ENCODE measurements around the gene OGDH.
A peak's percentile ranks its signal among the peaks of the same experiment; 100 is the strongest.

Gene OGDH

DNA sequence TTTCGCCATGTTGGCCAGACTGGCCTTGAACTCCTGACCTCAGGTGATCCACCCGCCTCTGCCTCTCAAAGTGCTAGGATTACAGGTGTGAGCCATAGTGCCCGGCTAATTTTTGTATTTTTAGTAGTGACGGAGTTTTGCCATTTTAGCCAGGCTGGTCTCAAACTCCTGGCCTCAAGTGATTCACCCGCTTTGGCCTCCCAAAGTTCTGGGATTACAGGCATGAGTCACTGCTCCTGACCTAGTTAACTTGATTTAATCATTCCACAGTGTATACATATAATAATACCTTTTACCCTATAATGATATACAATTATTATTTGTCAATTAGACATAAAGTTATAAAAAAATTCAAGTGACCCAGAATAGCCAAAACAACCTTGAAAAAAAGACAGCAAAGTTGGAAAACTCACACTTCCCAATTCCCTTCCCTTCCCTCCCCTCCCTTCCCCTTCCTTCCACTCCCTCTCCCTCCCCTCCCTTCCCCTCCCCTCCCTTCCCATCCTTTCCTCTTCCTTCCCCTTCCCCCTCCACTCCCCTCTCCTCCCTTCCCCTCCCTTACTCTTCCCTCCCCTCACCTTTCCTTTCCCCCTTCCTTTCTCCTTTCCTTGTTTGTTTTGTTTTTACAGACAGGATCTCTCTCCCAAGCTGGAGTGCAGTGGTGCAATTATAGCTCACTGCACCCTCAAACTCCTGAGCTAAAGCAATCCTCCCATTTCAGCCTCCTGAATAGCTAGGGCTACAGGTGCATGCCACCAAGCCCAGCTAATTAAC lies 127.5 kb downstream of the OGDH start:
- H3K4me3 ChIP-seq (ENCODE audit: control insufficient read depth, low read depth, low read length), result no peak overlapping the region
- peak; percentile 32 for DNase-seq (ENCODE audit: low read depth)
- TF ChIP-seq, protein P1, sequence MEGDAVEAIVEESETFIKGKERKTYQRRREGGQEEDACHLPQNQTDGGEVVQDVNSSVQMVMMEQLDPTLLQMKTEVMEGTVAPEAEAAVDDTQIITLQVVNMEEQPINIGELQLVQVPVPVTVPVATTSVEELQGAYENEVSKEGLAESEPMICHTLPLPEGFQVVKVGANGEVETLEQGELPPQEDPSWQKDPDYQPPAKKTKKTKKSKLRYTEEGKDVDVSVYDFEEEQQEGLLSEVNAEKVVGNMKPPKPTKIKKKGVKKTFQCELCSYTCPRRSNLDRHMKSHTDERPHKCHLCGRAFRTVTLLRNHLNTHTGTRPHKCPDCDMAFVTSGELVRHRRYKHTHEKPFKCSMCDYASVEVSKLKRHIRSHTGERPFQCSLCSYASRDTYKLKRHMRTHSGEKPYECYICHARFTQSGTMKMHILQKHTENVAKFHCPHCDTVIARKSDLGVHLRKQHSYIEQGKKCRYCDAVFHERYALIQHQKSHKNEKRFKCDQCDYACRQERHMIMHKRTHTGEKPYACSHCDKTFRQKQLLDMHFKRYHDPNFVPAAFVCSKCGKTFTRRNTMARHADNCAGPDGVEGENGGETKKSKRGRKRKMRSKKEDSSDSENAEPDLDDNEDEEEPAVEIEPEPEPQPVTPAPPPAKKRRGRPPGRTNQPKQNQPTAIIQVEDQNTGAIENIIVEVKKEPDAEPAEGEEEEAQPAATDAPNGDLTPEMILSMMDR (IDR thresholded peaks at IDR 0.05; ENCODE audit: control insufficient read depth, insufficient read depth, low read depth, low read length, missing control alignments), result no peak

DNA sequence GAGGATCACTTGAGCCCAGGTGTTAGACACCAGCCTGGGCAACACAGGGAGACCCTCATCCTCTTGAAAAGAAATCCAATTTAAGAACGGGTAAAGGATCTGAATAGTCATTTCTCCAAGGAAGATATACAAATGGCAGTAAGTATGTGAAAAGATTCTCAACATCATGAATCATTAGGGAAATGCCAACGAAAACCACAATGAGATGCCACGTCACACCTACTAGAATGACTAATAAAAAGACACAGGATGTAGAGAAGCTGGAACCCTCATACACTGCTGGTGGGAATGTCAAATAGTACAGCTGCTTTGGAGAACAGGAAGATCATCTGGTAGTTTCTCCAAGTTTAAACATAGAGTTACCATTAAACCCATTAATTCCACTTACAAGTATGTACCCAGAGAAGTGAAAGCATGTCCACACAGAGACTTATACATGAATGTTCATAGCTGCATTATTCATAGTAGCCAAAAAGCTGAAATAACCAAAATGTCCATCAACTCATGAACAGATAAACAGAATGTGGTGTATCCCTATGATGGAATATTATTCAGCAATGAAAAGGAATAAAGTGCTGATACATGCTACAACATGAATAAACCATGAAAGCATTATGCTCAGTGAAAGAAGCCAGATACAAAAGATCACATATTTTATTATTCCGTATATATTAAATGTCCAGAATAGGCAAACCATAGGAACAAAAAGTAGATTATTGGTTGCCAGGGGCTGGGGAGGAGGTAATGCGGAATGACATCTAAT lies 129.2 kb downstream of the OGDH start:
- TF ChIP-seq, protein P1 (IDR thresholded peaks at IDR 0.05; ENCODE audit: control insufficient read depth, insufficient read depth, low read depth, low read length, missing control alignments), result no peak
- H3K4me3 ChIP-seq (ENCODE audit: control insufficient read depth, low read depth, low read length), result no peak overlapping the region
- peak; percentile 95 for DNase-seq (ENCODE audit: low read depth)

DNA sequence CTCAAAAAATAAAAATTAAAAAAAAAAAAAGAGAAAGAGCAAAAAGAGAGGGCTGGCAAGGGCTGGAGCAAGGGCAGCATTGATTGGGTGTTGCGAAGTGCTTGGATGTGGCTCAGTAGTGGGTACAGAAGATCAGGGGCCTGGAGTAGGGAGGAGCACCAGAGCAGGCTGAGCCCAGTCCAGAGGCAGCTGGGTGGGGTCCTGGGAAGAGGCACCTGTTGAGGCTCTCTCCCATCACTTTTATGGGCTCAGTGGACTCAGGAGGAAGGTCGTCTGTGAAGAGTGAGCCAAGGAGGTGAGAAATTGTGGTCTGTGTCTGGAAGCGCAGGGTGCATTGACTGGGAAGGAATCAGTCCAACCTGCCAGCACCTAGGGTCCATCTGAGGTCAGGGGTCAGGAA lies 130.5 kb downstream of the OGDH start:
- no peak for DNase-seq (ENCODE audit: low read depth)
- no peak overlapping the region for H3K4me3 ChIP-seq (ENCODE audit: control insufficient read depth, low read depth, low read length)
- TF ChIP-seq, protein P1 (IDR thresholded peaks at IDR 0.05; ENCODE audit: control insufficient read depth, insufficient read depth, low read depth, low read length, missing control alignments), result no peak

DNA sequence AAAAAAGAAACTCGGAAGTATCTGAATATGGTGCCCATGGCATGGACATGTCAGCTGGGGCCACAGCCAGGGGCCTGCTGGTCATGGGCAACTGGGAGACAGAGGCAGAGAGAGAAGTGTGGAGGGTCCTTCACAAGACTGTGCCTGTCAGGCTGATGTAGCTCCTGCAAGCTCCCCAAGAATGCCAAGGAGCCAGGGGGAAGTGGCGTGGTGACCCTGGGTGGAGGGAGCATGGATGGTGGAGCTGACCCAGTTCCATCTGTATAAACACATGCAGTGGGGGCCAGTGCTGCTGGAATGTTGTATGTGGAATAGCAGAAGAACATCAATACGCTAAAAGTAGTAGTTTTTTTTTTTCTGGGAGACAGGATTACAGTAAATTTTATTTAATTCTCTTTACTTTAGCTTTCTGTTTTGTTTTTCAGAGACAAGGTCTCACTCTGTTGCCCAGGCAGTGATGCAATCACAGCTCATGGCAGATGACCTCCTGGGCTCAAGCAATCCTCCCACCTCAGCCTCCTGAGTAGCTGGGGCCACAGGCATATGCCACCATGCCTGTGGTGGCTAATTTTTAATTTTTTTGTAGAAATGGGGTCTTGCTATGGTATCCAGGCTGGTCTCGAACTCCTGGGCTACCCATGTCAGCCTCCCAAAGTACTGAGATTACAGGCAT lies 131.8 kb downstream of the OGDH start:
- H3K4me3 ChIP-seq (ENCODE audit: control insufficient read depth, low read depth, low read length), result no peak overlapping the region
- TF ChIP-seq, protein P1 (IDR thresholded peaks at IDR 0.05; ENCODE audit: control insufficient read depth, insufficient read depth, low read depth, low read length, missing control alignments), result no peak
- DNase-seq (ENCODE audit: low read depth), result no peak

DNA sequence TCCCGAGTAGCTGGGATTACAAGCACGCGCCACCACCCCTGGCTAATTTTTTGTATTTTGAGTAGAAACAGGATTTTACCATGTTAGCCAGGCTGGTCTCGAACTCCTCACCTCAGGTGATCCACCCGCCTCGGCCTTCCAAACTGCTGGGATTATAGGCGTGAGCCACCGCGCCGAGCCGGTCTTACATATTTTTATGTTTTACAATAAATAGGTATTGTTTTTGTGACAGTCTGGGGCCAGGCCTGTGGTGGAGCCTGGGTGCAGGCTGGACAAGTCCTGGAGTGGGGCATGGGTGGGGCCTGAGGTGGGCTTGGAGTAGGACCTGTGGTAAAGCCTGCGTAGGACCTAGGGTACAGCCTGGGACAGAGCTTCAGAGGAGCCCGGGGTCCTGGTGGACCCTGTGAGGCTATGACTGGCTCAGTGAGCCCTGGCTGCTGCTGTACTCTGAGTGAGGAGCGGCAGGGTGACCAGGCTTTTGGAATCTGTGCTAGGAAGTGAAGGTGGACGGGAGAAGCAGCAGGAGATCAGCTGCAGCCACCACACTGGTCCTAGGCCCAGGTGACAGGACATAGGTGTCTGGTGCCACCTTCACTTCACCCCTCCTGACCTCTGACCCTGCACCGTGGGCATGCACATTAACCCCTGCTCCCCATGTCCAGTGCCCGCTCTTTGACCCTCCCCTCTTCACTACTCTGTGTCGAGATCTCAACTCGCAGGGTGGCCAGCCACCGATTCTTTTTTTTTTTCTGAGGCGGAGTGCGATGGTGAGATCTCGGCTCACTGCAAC lies 132.6 kb downstream of the OGDH start:
- H3K4me3 ChIP-seq (ENCODE audit: control insufficient read depth, low read depth, low read length), result no peak overlapping the region
- TF ChIP-seq, protein P1 (IDR thresholded peaks at IDR 0.05; ENCODE audit: control insufficient read depth, insufficient read depth, low read depth, low read length, missing control alignments), result no peak
- no peak for DNase-seq (ENCODE audit: low read depth)

DNA sequence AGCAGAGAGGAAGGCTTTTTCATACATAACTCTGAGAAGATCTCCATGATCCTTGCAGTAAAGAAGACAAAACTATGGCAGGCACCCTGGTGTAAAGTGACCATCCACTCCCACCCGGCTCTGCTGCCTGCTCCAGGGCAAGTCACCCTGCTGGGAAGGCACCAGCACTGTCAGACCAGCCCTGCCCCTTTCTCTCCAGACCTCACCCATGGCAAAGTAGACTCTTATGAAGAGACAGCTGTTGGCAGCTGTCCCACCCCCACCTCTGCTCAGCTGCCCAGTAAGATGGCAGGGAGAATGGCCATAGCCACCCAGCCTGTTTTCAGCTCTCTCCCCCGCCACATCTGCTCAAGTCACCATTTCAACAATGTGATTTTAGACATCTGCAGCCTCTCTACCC lies 133.6 kb downstream of the OGDH start:
- DNase-seq (ENCODE audit: low read depth), result no peak
- no peak overlapping the region for H3K4me3 ChIP-seq (ENCODE audit: control insufficient read depth, low read depth, low read length)
- TF ChIP-seq, protein P1 (IDR thresholded peaks at IDR 0.05; ENCODE audit: control insufficient read depth, insufficient read depth, low read depth, low read length, missing control alignments), result no peak

Data from AG09309 (cell line).